ACC112 (cell line): ENCODE results near the gene ACVR1C.

ENCODE experiments used
- H2AFZ ChIP-seq: fragments of 200-600 bp; sonication (generic); one replicate; pipeline ENCODE4 v1.6.0; 2017; ENCODE audit warnings: antibody characterized with exemption, low read length; ENCODE audit not compliant: unreplicated experiment
- H3K27ac ChIP-seq: fragments of 200-600 bp; sonication (generic); 2 replicates; pipeline ENCODE4 v1.5.1; 2014; ENCODE audit warnings: low read depth, mild to moderate bottlenecking, antibody characterized with exemption, low read length, moderate library complexity
- H3K27me3 ChIP-seq: fragments of 200-600 bp; sonication (generic); 2 replicates; pipeline ENCODE4 v1.6.1; 2014; ENCODE audit warnings: mild to moderate bottlenecking, antibody characterized with exemption, low read length, moderate library complexity, mixed read lengths; ENCODE audit not compliant: insufficient read depth
- H3K36me3 ChIP-seq: fragments of 200-600 bp; sonication (generic); 2 replicates; pipeline ENCODE4 v1.6.1; 2016; ENCODE audit warnings: mild to moderate bottlenecking, antibody characterized with exemption, low read length, moderate library complexity, mixed read lengths; ENCODE audit not compliant: insufficient read depth
- H3K4me1 ChIP-seq: fragments of 200-600 bp; sonication (generic); one replicate; pipeline ENCODE4 v1.6.1; 2016; ENCODE audit warnings: low read length, mixed read lengths; ENCODE audit not compliant: insufficient read depth, unreplicated experiment, control insufficient read depth
- H3K4me3 ChIP-seq: fragments of 200-600 bp; sonication (generic); 2 replicates; pipeline ENCODE4 v1.5.1; 2014; ENCODE audit warnings: mild to moderate bottlenecking, low read depth, low read length
- H3K79me2 ChIP-seq: fragments of 200-600 bp; sonication (generic); one replicate; pipeline ENCODE4 v1.6.0; 2016; ENCODE audit warnings: low read length; ENCODE audit not compliant: control insufficient read depth, unreplicated experiment, insufficient read depth

The ACVR1C gene

DNA sequence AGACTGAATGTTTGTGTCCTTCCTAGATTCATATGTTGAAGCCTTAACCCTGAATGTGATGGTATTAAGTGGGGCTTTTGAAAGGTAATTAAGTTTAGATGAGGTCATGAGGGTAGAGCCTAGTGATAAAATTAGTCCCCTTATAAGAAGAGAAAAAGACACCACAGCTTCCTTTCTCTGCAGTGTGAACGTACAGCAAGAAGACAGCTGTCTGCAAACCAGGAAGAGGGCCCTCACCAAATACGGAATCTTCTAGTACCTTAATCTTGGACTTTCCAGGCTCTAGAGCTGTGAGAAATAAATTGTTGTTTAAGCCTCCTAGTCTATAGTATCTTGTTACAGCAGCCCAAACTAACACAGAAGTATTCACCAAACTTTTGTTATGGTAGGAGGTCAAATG is 127.6 kb downstream of the ACVR1C start:
- H3K27ac ChIP-seq = no peak overlapping the region
- no peaks in the 10 kb centered on the region for H3K4me1 ChIP-seq
- no peaks in the 10 kb centered on the region for H3K79me2 ChIP-seq
- no peak overlapping the region for H2AFZ ChIP-seq
- no peak overlapping the region for H3K4me3 ChIP-seq
- peaks cover 24% of the 10 kb centered on the region for H3K27me3 ChIP-seq
- H3K36me3 ChIP-seq = no peaks in the 10 kb centered on the region

DNA sequence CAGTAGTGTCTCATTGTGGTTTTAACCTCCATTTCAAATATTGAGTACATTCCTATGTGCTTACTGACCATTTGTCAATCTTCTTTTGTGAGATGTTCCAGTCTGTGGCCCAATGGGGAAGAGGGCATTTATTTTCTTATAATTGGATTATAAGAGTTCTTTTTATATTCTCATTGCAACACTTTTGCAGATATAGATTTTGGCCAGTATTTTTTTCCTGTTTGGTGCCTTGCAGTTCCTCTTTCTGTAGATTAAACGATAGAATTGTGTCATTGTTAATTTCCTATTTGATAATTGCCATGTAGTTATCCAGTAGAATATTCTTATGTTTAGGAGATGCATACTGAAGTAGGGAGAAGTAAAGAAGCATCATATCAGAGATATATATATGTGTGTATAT is 128.3 kb downstream of the ACVR1C start:
- H3K79me2 ChIP-seq = no peaks in the 10 kb centered on the region
- no peak overlapping the region for H2AFZ ChIP-seq
- H3K27me3 ChIP-seq = peaks cover 17% of the 10 kb centered on the region; the same call in 1 of the 2 replicates
- no peaks in the 10 kb centered on the region for H3K36me3 ChIP-seq
- H3K4me1 ChIP-seq = no peaks in the 10 kb centered on the region
- H3K27ac ChIP-seq = no peak overlapping the region
- no peak overlapping the region for H3K4me3 ChIP-seq

DNA sequence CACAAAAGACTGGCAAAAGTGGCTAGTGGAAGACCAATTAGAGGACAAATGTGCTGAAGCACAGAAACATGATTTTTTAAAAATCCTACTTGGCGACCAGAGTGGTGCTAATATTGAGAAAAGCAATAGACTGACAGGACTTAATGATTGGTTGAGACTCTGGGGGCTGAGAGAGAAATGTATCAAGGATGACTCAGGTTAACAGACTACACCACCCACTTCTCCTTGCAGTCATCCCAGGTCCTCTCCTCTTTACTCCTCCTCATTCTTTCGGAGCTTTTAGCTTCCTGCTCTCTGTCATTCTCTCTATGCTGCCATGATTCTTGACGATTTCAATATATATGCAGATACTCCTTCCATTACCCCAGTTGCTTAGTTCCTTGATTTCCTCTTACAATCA is 130.2 kb downstream of the ACVR1C start:
- H3K27ac ChIP-seq = no peak overlapping the region
- H2AFZ ChIP-seq = no peak overlapping the region
- H3K4me1 ChIP-seq = no peaks in the 10 kb centered on the region

DNA sequence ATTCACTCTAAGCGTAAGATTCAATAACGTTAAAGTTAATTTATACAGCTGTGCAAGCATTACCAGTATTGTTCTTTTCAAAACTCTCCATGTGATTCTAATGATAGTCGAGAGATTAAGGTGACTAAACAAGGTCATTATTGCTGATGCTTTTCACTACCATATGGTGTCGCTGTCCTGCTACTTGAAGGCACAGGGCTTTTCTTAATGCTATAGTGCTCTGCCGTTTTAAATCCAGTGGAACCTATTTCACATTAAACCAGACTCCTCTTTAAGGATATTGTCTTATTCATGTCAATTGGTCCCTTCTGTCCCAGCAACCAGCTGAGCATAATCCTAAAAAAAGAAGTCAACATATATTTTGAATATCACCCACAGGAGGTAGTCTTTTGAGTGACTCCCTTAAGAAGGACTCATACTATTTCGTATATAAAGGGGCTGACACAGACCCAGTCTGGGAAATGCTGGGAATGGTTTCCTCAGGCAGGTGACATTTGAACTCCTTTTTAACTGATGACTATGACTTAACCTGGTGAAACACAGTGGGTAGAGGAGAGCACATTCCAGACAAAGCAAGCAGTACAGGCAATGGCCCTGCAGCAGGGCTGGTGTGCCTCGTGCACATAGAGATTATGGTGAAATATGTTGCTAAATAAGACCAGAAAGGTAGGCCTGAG is 130.9 kb downstream of the ACVR1C start:
- no peaks in the 10 kb centered on the region for H3K4me1 ChIP-seq
- H3K27ac ChIP-seq = no peak overlapping the region
- H3K79me2 ChIP-seq = no peaks in the 10 kb centered on the region
- H2AFZ ChIP-seq = no peak overlapping the region
- H3K27me3 ChIP-seq = peaks cover under 1% of the 10 kb centered on the region; the same call in 1 of the 2 replicates
- no peaks in the 10 kb centered on the region for H3K36me3 ChIP-seq
- no peak overlapping the region for H3K4me3 ChIP-seq

More for the DNA sequence above, 130.2 kb downstream of the ACVR1C start:
- no peaks in the 10 kb centered on the region for H3K27me3 ChIP-seq
- H3K79me2 ChIP-seq = no peaks in the 10 kb centered on the region
- no peaks in the 10 kb centered on the region for H3K36me3 ChIP-seq
- H3K4me3 ChIP-seq = no peak overlapping the region

DNA sequence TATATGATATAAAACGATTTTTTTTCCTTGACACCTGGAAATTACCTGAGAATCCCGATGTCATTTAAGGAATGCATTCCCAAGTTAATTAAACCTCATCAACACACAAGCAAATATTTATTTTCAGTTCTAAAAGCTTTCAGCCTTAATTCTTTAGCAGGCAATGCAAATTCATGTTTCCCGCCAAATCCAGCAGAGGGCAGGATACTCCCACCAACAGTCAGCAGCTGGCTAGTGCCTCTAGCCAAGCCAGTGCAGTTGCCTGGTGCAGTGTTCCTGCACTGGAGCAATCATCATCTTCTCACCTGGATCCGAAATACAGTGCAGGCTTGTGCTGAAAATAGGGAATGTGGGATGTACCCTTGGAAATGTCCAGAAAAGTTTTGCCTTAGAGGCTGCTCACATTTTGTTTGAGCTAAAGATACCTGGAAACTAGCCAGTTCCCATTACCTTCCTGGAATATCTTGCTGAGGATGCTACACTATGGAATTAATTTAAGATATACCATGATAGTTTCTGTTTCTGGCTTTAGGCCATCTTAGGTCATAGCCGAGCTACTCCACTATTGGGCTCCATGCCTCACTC is 136.4 kb downstream of the ACVR1C start:
- no peak overlapping the region for H2AFZ ChIP-seq
- no peaks in the 10 kb centered on the region for H3K79me2 ChIP-seq
- no peak overlapping the region for H3K27ac ChIP-seq
- H3K27me3 ChIP-seq = peaks cover 10% of the 10 kb centered on the region; the same call in 1 of the 2 replicates
- H3K4me3 ChIP-seq = no peak overlapping the region
- no peaks in the 10 kb centered on the region for H3K36me3 ChIP-seq
- peaks cover 13% of the 10 kb centered on the region for H3K4me1 ChIP-seq

DNA sequence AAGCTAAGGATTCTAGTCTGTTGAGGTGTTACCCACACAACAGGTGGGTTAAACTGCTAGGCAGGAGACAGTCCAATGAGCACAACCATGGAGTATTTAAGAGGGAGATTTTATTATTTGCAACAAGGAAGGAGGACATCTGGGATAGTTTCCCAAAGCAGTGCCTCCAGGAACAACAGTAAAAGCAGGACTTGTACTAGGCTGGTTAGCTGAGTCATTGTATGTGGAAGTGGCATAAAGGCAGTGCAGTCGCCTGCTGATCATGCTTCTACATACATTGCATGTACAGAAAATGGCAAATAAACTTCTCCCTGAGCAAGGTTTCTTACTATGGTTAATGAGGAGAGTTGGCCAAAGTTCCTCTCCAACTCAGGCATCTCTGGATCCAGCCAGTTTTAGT is 138.7 kb downstream of the ACVR1C start:
- H2AFZ ChIP-seq = no peak overlapping the region
- no peak overlapping the region for H3K27ac ChIP-seq
- H3K4me1 ChIP-seq = peaks cover 26% of the 10 kb centered on the region
- peaks cover 10% of the 10 kb centered on the region; the same call in 1 of the 2 replicates for H3K27me3 ChIP-seq
- no peak overlapping the region for H3K4me3 ChIP-seq
- H3K79me2 ChIP-seq = no peaks in the 10 kb centered on the region
- no peaks in the 10 kb centered on the region for H3K36me3 ChIP-seq

DNA sequence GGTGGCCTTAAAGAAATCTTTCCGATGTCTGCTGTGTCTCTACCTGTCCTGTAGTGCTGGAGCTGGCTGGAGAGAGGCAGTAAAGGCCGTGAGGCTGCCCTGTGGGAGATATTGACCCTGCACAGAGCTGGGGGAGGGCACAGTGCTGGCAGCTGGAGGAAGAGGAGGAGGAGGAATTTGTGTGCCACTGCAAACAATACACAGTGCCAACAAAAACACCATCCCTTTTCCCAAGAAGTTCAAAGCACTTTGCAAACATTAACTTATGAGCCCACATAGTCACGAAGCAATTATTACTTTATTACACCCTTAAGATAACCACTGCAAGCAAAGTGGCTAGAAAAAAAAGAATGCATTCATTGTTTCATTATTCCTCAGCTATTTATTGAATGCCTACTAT is 139.8 kb downstream of the ACVR1C start:
- H3K4me3 ChIP-seq = no peak overlapping the region; the same call in 1 of the 2 replicates
- H3K79me2 ChIP-seq = no peaks in the 10 kb centered on the region
- peaks cover 26% of the 10 kb centered on the region for H3K4me1 ChIP-seq
- H2AFZ ChIP-seq = no peak overlapping the region
- H3K27me3 ChIP-seq = peaks cover 10% of the 10 kb centered on the region; the same call in 1 of the 2 replicates
- H3K36me3 ChIP-seq = no peaks in the 10 kb centered on the region
- H3K27ac ChIP-seq = no peak overlapping the region

DNA sequence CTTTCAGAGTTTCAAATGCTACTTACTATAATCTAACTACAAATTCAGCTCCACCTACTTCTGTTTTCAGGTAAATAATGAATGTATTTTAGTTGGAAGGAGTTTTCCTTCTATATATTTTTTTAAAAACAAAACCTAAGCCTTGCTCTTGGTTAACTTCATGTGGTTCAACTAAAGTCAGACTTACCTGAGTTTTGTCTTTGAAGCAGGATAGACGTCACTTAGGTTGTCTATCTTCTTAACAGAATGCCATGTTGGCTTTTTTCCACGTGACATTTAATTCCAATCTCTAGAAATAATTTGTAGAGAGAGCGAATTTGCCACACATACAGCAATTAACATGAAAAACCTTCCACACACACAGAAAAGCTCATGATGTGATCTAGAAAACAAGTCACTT is 140.9 kb downstream of the ACVR1C start:
- Histone ChIP-seq H3K4me1 (peaks cover 26% of the 10 kb centered on the region), H3K4me3 (no peak overlapping the region), H2AFZ (no peak overlapping the region), H3K27ac (no peak overlapping the region), H3K36me3 (no peaks in the 10 kb centered on the region), H3K79me2 (no peaks in the 10 kb centered on the region), H3K27me3 (peaks cover 9% of the 10 kb centered on the region; the same call in 1 of the 2 replicates)

DNA sequence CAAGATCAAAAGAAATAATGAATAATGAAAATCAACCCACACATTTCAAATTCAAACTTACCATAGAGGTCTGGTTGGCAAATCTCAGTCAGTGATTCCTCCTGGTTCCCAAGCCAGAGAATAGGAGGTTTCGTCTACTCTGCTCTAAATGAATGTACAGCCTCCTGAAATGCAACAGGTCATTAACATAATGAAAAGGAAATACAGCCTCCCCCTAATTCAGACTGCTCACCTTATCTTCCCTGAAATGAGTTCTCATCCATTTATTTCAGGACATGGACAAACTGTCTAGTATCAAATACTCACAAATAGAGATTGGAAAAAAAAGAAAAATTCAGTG is 141.4 kb downstream of the ACVR1C start:
- H3K4me1 ChIP-seq = peaks cover 26% of the 10 kb centered on the region
- H3K27ac ChIP-seq = no peak overlapping the region
- H3K27me3 ChIP-seq = 0 out of 2 replicates have a peak, but pooled peaks cover 5% of the 10 kb centered on the region
- H2AFZ ChIP-seq = no peak overlapping the region
- H3K4me3 ChIP-seq = no peak overlapping the region
- H3K36me3 ChIP-seq = no peaks in the 10 kb centered on the region
- no peaks in the 10 kb centered on the region for H3K79me2 ChIP-seq

DNA sequence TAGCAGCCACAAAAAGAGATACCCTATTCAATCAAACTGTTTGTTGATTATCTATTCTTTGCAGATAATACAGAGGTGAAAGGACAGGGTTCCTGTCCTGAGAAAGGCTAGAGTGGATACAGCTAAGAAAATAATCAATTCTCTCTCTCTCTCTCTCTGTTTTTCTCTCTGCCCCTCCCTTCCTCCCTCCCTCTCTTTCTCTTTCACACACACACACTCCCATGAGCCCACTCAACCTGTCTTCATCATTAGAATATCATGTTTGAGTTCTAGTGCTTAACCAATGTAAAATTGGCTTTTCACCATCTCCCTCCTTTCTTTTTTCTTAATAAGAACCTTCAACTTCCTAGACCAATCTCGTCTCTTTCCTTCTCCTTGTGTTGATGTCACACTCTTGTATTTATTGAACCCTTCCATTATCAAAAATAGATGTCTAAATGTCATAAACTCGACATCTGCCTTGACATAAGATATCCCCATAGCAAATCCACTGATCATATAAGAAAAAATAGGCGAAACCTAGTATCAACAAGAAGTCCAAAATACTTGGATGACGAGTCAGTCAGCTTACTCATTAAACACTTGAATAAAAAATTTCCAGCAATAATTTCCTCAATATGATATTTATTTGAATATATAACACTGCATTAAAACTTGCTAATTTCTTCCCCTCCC is 141.9 kb downstream of the ACVR1C start:
- no peaks in the 10 kb centered on the region for H3K79me2 ChIP-seq
- H3K4me3 ChIP-seq = no peak overlapping the region
- 0 out of 2 replicates have a peak, but pooled peaks cover 5% of the 10 kb centered on the region for H3K27me3 ChIP-seq
- peaks cover 26% of the 10 kb centered on the region for H3K4me1 ChIP-seq
- no peaks in the 10 kb centered on the region for H3K36me3 ChIP-seq
- H3K27ac ChIP-seq = no peak overlapping the region
- H2AFZ ChIP-seq = no peak overlapping the region
